HepG2 (cell line): Measurements from ENCODE around the gene KIRREL3. TPM values are rescaled to one million over a fixed set of nuclear protein-coding genes. Genes with fewer than 3 reads are reported as not detected.

Experiments
- ATAC-seq: fragments of 200-7000 bp; cut with Tn5 transposase; 3 replicates; pipeline ENCODE4 v1.9.1; 2020; ENCODE audit warnings: mild to moderate bottlenecking, moderate library complexity
- BruUV-seq: library from RNA; stranded (reverse); fragments of 400-500 nt; replicated peaks from 2 replicates; lab custom pipeline; 2021; lab: Mats Ljungman, UMichigan
- CTCF ChIA-PET: fragments of 300-600 bp; formaldehyde crosslinking; extraction: SDS; loops from one replicate; lab custom pipeline; 2021; ENCODE audit warnings: low total read pairs, inconsistent platforms, low intra/inter-chr PET ratio; lab: Yijun Ruan, JAX
- POLR2A ChIA-PET: fragments of 350-600 bp; sonication (Branson Sonifier 250); formaldehyde crosslinking; loops from one replicate; lab custom pipeline; 2020; ENCODE audit warnings: antibody characterized with exemption, inconsistent platforms; lab: Yijun Ruan, JAX
- DNase-seq: peaks from one replicate; pipeline ENCODE4 v3.0.0-alpha.2; 2015; ENCODE audit warnings: low spot score
- FAIRE-seq: peaks from 3 replicates; lab custom pipeline; 2011; peaks lifted over from hg19 to GRCh38; lab: Jason Lieb, UNC
- H2AFZ ChIP-seq: one replicate; pipeline ENCODE4 v1.6.1; 2011; ENCODE audit warnings: low read length, inconsistent platforms
- H3K27ac ChIP-seq: fragments of 300-600 bp; 3 replicates; pipeline ENCODE4 v1.8.0; 2011; ENCODE audit warnings: mixed run types, mild to moderate bottlenecking, mixed read lengths, low read length, inconsistent platforms; ENCODE audit not compliant: insufficient read depth; ENCODE audit errors: extremely low read length
- H3K27me3 ChIP-seq, 2 experiments: fragments of 200-600 bp in 1 of 2; 2 replicates in 1 of 2; 3 replicates in 1 of 2; pipeline versions ENCODE4 v1.6.0 to v1.8.0; 2011; ENCODE audit warnings: low read length in 2 of 2, mild to moderate bottlenecking in 2 of 2, moderate library complexity in 2 of 2, inconsistent platforms in 1 of 2; ENCODE audit not compliant: insufficient read depth in 2 of 2, control insufficient read depth in 1 of 2
- H3K36me3 ChIP-seq, 2 experiments: fragments of 200-600 bp in 1 of 2; replicated peaks in 1 of 2; 2 replicates in 1 of 2; 3 replicates in 1 of 2; pipeline versions ENCODE4 v1.5.1 to v1.8.0; 2011; ENCODE audit warnings: low read length in 2 of 2, inconsistent platforms in 1 of 2; ENCODE audit not compliant: insufficient read depth in 2 of 2, control insufficient read depth in 1 of 2
- H3K4me1 ChIP-seq: 2 replicates; pipeline ENCODE4 v1.5.1; 2012; ENCODE audit warnings: low read length, inconsistent platforms; ENCODE audit not compliant: insufficient read depth
- H3K4me2 ChIP-seq: 2 replicates; pipeline ENCODE4 v1.6.0; 2011; ENCODE audit warnings: low read depth, low read length, inconsistent platforms
- H3K4me3 ChIP-seq, 3 experiments: fragments of 200-600 bp in 1 of 3; sonication (generic), shearing (Covaris generic) in 1 of 3; replicated peaks in 1 of 3; 2 replicates each; pipeline ENCODE4 v1.5.1; 2011 to 2016; ENCODE audit warnings: low read length in 3 of 3, inconsistent platforms in 2 of 3, low read depth in 2 of 3, mild to moderate bottlenecking in 2 of 3, control low read depth in 1 of 3, mixed read lengths in 1 of 3; ENCODE audit not compliant: insufficient read depth in 1 of 3
- H3K79me2 ChIP-seq: one replicate; pipeline ENCODE4 v1.6.1; 2011; ENCODE audit warnings: low read length, inconsistent platforms; ENCODE audit not compliant: insufficient read depth
- H3K9ac ChIP-seq: 2 replicates; pipeline ENCODE4 v1.6.0; 2011; ENCODE audit warnings: mild to moderate bottlenecking, low read depth, low read length, inconsistent platforms; ENCODE audit not compliant: insufficient read depth
- H3K9me3 ChIP-seq: 2 replicates; pipeline ENCODE4 v1.5.1; 2012; ENCODE audit warnings: mild to moderate bottlenecking, low read length
- H4K20me1 ChIP-seq: 2 replicates; pipeline ENCODE4 v1.6.0; 2011; ENCODE audit warnings: inconsistent platforms, mild to moderate bottlenecking, low read length, moderate library complexity; ENCODE audit not compliant: insufficient read depth
- ARNTL ChIP-seq: sonication (generic); formaldehyde crosslinking; IDR thresholded peaks from 2 replicates; pipeline ENCODE4 v1.4.0; 2020; ENCODE audit warnings: mild to moderate bottlenecking, missing genetic modification reagents
- MNT ChIP-seq: fragments of 450-650 bp; IDR thresholded peaks from 2 replicates; pipeline ENCODE4 v1.6.1; 2016
- ZNF580 ChIP-seq: IDR thresholded peaks from 2 replicates; pipeline ENCODE4 v1.6.1; 2016; ENCODE audit warnings: low read depth, borderline replicate concordance
- WGBS: methylation state at CpG from one replicate; pipeline ENCODE4 v1.1.6; 2017; ENCODE audit warnings: low lambda C conversion rate; 5-methylcytosine and 5-hydroxymethylcytosine counted together
- in situ Hi-C: cut with HindIII; loops from 2 replicates; pipeline ENCODE4 v1.10.0; 2017; ENCODE audit warnings: low pct_unique_long_range_greater_than_20kb; ENCODE audit not compliant: extremely low pct_ligation_motif_present
- intact Hi-C: fragments of 100-400 bp; cut with micrococcal nuclease; formaldehyde crosslinking; loops from one replicate; pipeline ENCODE4 v1.10.0; 2022; ENCODE audit not compliant: unreplicated experiment
- polyA plus RNA-seq, 8 experiments: library from polyadenylated mRNA; depleted of rRNA in 3 of 8; stranded (reverse) in 7 of 8; unstranded in 1 of 8; fragments of >200 nt; fragmentation: Illumina TruSeq in 4 of 8; extraction: Trizol in 4 of 8; gene quantifications; 2 replicates each; pipeline versions ENCODE4 v1.2.1 to v1.2.3, GENCODE V29; 2011 to 2016; ENCODE audit warnings: low read depth in 4 of 8, missing spikeins in 1 of 8, mixed read lengths in 1 of 8; ENCODE audit not compliant: insufficient read depth in 1 of 8
- total RNA-seq, 5 experiments: library from RNA; depleted of rRNA; stranded (reverse); fragments of >200 nt; fragmentation: Illumina TruSeq; extraction: Trizol; gene quantifications; 2 replicates each; pipeline ENCODE4 v1.2.3, GENCODE V29; 2016; ENCODE audit warnings: low read depth in 1 of 5

Gene KIRREL3
- total and polyA plus RNA-seq, 2 of the 13 experiments (the other 11 are each of a cell fraction or from before 2014, with no cell fraction given): not detected

GRCh38 chr11:126450806-126451205 lies 549.8 kb downstream of the KIRREL3 start:
- H3K79me2 ChIP-seq: no peaks in the 10 kb centered on the region
- no peaks in the 10 kb centered on the region; a peak in 1 of 5 replicates for H3K36me3 ChIP-seq
- no TSS peak for BruUV-seq
- POLR2A ChIA-PET: no interaction called here
- DNase-seq (no peak), ATAC-seq (no peak), FAIRE-seq (no peak)
- in situ Hi-C loops: no loop called here
- H3K4me1 ChIP-seq: no peaks in the 10 kb centered on the region
- intact Hi-C loops: no loop called here
- no peak overlapping the region for H3K9ac ChIP-seq
- H3K9me3 ChIP-seq: peaks cover 12% of the 10 kb centered on the region; the same call in 1 of the 2 replicates
- TF ChIP-seq MNT (peak; percentile 99), ZNF580 (no peak)
- TF ChIP-seq, all 625 proteins: peak for 1
- CTCF ChIA-PET: no interaction called here
- Histone ChIP-seq H2AFZ (no peak overlapping the region), H3K27me3 (peaks cover 4 to 37% of the 10 kb centered on the region in 2 experiments; a peak in 4 of 5 replicates), H3K4me3 (no peak overlapping the region), H3K27ac (no peak overlapping the region), H4K20me1 (no peaks in the 10 kb centered on the region), H3K4me2 (no peak overlapping the region)
- WGBS: 68% methylated on average over 11 of the region's 11 CpGs

- 80% methylated on average over 7 of the region's 7 CpGs for WGBS
- Histone ChIP-seq H3K27ac (no peak overlapping the region), H2AFZ (no peak overlapping the region), H3K4me3 (no peak overlapping the region), H3K36me3 (no peaks in the 10 kb centered on the region; a peak in 1 of 5 replicates), H3K4me1 (no peaks in the 10 kb centered on the region), H3K9me3 (peaks cover 12% of the 10 kb centered on the region; the same call in 1 of the 2 replicates), H3K79me2 (no peaks in the 10 kb centered on the region), H4K20me1 (no peaks in the 10 kb centered on the region), H3K4me2 (no peak overlapping the region), H3K9ac (no peak overlapping the region), H3K27me3 (peaks cover 4 to 40% of the 10 kb centered on the region in 2 experiments; a peak in 4 of 5 replicates)
- no peak for DNase-seq
- in situ Hi-C loops (no loop called here), intact Hi-C loops (no loop called here)
- ChIA-PET POLR2A (no interaction called here), CTCF (no interaction called here)
- no TSS peak for BruUV-seq
- FAIRE-seq: no peak
- TF ChIP-seq MNT: peak; percentile 94
- TF ChIP-seq ARNTL (CRISPR knock-in tag): no peak
- ATAC-seq: no peak
These were observed 550.4 kb downstream of the KIRREL3 start for GRCh38 chr11:126450198-126450597.
